HEK293T (cell line): ENCODE results near the gene MMS22L.

Experiments
- CTCF ChIA-PET: fragments of 350-600 bp; formaldehyde crosslinking; extraction: SDS; loops from one replicate; lab custom pipeline; 2021; ENCODE audit warnings: antibody characterized with exemption, inconsistent platforms; lab: Yijun Ruan, JAX
- POLR2A ChIA-PET: fragments of 350-600 bp; formaldehyde crosslinking; extraction: SDS; loops from one replicate; lab custom pipeline; 2020; ENCODE audit warnings: antibody characterized with exemption, inconsistent platforms; lab: Yijun Ruan, JAX
- DNase-seq: peaks from one replicate; pipeline ENCODE4 v3.0.0; 2012; ENCODE audit warnings: mixed read lengths; ENCODE audit errors: extremely low spot score
- ARNT ChIP-seq: fragments of 450-650 bp; IDR thresholded peaks from 2 replicates; pipeline ENCODE4 v1.6.1; 2017; ENCODE audit warnings: mild to moderate bottlenecking
- BHLHE40 ChIP-seq: fragments of 450-650 bp; IDR thresholded peaks from 2 replicates; pipeline ENCODE4 v1.6.1; 2016; ENCODE audit warnings: mild to moderate bottlenecking, moderate library complexity, borderline replicate concordance
- CTBP1 ChIP-seq: fragments of 450-650 bp; IDR thresholded peaks from 2 replicates; pipeline ENCODE4 v1.6.1; 2016; ENCODE audit warnings: borderline replicate concordance
- ELF4 ChIP-seq: fragments of 450-650 bp; IDR thresholded peaks from 2 replicates; pipeline ENCODE4 v1.6.1; 2017; ENCODE audit warnings: antibody characterized with exemption
- FOXA1 ChIP-seq: fragments of 450-650 bp; IDR thresholded peaks from 2 replicates; pipeline ENCODE4 v1.6.1; 2016; ENCODE audit warnings: mild to moderate bottlenecking
- FOXK2 ChIP-seq: fragments of 450-650 bp; IDR thresholded peaks from 2 replicates; pipeline ENCODE4 v1.6.1; 2016; ENCODE audit warnings: mild to moderate bottlenecking
- FOXM1 ChIP-seq: fragments of 450-650 bp; IDR thresholded peaks from 2 replicates; pipeline ENCODE4 v1.6.1; 2017; ENCODE audit warnings: mild to moderate bottlenecking, borderline replicate concordance
- HDGF ChIP-seq: fragments of 450-650 bp; IDR thresholded peaks from 2 replicates; pipeline ENCODE4 v1.6.1; 2017; ENCODE audit warnings: antibody characterized with exemption, borderline replicate concordance
- L3MBTL2 ChIP-seq: fragments of 450-650 bp; conservative IDR thresholded peaks from 2 replicates; pipeline ENCODE4 v1.6.1; 2016; ENCODE audit warnings: mild to moderate bottlenecking
- LEF1 ChIP-seq: fragments of 450-650 bp; IDR thresholded peaks from 2 replicates; pipeline ENCODE4 v1.6.1; 2017; ENCODE audit warnings: mild to moderate bottlenecking, borderline replicate concordance
- NFRKB ChIP-seq: fragments of 450-650 bp; IDR thresholded peaks from 2 replicates; pipeline ENCODE4 v1.6.1; 2016; ENCODE audit warnings: mild to moderate bottlenecking, moderate library complexity
- SP1 ChIP-seq: fragments of 450-650 bp; IDR thresholded peaks from 2 replicates; pipeline ENCODE4 v1.6.1; 2017
- SUZ12 ChIP-seq: fragments of 450-650 bp; IDR thresholded peaks from 2 replicates; pipeline ENCODE4 v1.6.1; 2016; ENCODE audit warnings: mild to moderate bottlenecking
- TARDBP ChIP-seq: fragments of 450-650 bp; IDR thresholded peaks from 2 replicates; pipeline ENCODE4 v1.6.1; 2016
- ZNF384 ChIP-seq: fragments of 450-650 bp; IDR thresholded peaks from 2 replicates; pipeline ENCODE4 v1.6.1; 2016
- TF ChIP-seq, protein P1 (sequence below): fragments of 450-650 bp; IDR thresholded peaks from 2 replicates; pipeline ENCODE4 v1.6.1; 2016

The MMS22L gene

DNA sequence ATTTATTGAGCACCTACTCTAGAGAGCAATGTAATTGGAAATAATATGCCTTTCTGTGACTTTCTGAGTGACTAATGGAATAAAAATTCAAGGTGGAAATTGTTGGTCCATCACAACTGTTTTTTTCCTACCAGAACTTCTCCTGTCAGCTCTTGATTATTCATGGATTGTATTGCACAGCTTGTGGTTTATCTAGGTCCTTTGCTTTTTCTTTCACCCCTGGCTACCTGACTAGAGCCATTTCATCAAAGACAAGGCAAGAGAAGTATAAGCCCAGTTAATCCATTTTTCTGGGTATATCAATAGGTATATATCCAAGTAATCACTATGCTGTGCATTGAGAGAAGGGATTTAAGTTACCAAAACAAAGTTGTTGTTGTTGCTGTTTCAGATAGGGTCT is 168.4 kb downstream of the MMS22L start:
- POLR2A ChIA-PET = no interaction called here
- CTCF ChIA-PET = no interaction called here
- no peak for TF ChIP-seq SP1
- TF ChIP-seq, protein P1, sequence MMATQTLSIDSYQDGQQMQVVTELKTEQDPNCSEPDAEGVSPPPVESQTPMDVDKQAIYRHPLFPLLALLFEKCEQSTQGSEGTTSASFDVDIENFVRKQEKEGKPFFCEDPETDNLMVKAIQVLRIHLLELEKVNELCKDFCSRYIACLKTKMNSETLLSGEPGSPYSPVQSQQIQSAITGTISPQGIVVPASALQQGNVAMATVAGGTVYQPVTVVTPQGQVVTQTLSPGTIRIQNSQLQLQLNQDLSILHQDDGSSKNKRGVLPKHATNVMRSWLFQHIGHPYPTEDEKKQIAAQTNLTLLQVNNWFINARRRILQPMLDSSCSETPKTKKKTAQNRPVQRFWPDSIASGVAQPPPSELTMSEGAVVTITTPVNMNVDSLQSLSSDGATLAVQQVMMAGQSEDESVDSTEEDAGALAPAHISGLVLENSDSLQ = no peak
- TF ChIP-seq ARNT = no peak
- no peak for TF ChIP-seq BHLHE40
- TF ChIP-seq FOXA1 = no peak
- no peak for TF ChIP-seq CTBP1
- DNase-seq = no peak

GRCh38 chr6:97113170-97113569 is 169.8 kb downstream of the MMS22L start:
- no peak for DNase-seq
- TF ChIP-seq FOXA1 (no peak), ZNF384 (no peak), FOXM1 (no peak), L3MBTL2 (no peak), SUZ12 (no peak), HDGF (no peak), BHLHE40 (no peak), ARNT (no peak), FOXK2 (no peak), ELF4 (no peak), SP1 (no peak), TARDBP (no peak)
- TF ChIP-seq, protein P1 = no peak
- POLR2A ChIA-PET = no interaction called here
- CTCF ChIA-PET = no interaction called here

DNA sequence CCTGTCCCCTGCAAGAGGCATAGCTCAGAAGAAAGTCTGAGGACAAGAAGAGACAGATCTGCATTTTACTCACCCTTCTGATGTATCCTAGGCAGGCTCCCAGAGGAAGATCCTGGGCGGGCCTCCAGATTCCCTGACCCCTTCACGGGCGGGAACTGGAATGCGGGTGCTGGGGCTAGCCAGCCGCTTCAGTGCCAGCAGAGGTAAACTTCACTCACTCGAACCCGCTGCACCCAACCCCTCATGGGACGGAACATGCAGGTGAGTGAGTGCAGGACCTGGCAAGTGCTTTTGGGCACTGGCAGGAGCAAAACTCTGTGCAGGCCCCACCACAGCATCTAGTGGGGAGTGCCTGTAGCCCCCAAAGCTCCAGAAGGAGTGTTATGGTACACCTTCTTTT is 171.8 kb downstream of the MMS22L start:
- CTCF ChIA-PET = no interaction called here
- DNase-seq = no peak
- TF ChIP-seq NFRKB = no peak
- no peak for TF ChIP-seq ARNT
- no peak for TF ChIP-seq ELF4
- TF ChIP-seq ZNF384 = no peak
- no peak for TF ChIP-seq L3MBTL2
- no peak for TF ChIP-seq FOXM1
- TF ChIP-seq TARDBP = no peak
- no peak for TF ChIP-seq LEF1
- no peak for TF ChIP-seq HDGF
- no peak for TF ChIP-seq CTBP1
- TF ChIP-seq, protein P1 = no peak
- TF ChIP-seq BHLHE40 = no peak
- no peak for TF ChIP-seq SUZ12
- TF ChIP-seq SP1 = no peak
- TF ChIP-seq FOXK2 = no peak
- TF ChIP-seq FOXA1 = no peak
- POLR2A ChIA-PET = no interaction called here

GRCh38 chr6:97110626-97111025 is 172.4 kb downstream of the MMS22L start:
- no peak for DNase-seq
- TF ChIP-seq FOXK2 = no peak
- no peak for TF ChIP-seq HDGF
- no peak for TF ChIP-seq TARDBP
- TF ChIP-seq FOXM1 = no peak
- TF ChIP-seq LEF1 = no peak
- TF ChIP-seq ARNT = no peak
- no peak for TF ChIP-seq ELF4
- TF ChIP-seq FOXA1 = no peak
- TF ChIP-seq SUZ12 = no peak
- TF ChIP-seq SP1 = no peak
- no peak for TF ChIP-seq CTBP1
- no peak for TF ChIP-seq BHLHE40
- no peak for TF ChIP-seq L3MBTL2
- no peak for TF ChIP-seq ZNF384
- TF ChIP-seq, protein P1 = no peak
- CTCF ChIA-PET = no interaction called here
- POLR2A ChIA-PET = no interaction called here

- no peak for DNase-seq
- CTCF ChIA-PET = interaction anchor here (0.6 kb wide), 1 partner anchor 32 kb away, joined by 3 read pairs; no protein-coding TSS in a partner anchor
Observed at GRCh38 chr6:97110149-97110548, 172.9 kb downstream of the MMS22L start.

More at GRCh38 chr6:97110149-97110548, 172.9 kb downstream of the MMS22L start:
- POLR2A ChIA-PET = no interaction called here
- TF ChIP-seq HDGF = no peak
- TF ChIP-seq ELF4 = no peak
- no peak for TF ChIP-seq SUZ12
- TF ChIP-seq FOXM1 = no peak
- TF ChIP-seq ZNF384 = no peak
- TF ChIP-seq CTBP1 = no peak
- TF ChIP-seq FOXK2 = no peak
- TF ChIP-seq L3MBTL2 = no peak
- no peak for TF ChIP-seq BHLHE40
- TF ChIP-seq, protein P1 = no peak
- TF ChIP-seq FOXA1 = no peak
- TF ChIP-seq SP1 = no peak
- no peak for TF ChIP-seq TARDBP
- TF ChIP-seq LEF1 = no peak
